ENCODE measurements around the gene PPP2R2C. TPM values are rescaled to one million over a fixed set of nuclear protein-coding genes. Genes with fewer than 3 reads are reported as not detected.

The PPP2R2C gene
- polyA plus RNA-seq, 1 of the 3 experiments (the other 2 are of a cell fraction) = 0.21 TPM

DNA sequence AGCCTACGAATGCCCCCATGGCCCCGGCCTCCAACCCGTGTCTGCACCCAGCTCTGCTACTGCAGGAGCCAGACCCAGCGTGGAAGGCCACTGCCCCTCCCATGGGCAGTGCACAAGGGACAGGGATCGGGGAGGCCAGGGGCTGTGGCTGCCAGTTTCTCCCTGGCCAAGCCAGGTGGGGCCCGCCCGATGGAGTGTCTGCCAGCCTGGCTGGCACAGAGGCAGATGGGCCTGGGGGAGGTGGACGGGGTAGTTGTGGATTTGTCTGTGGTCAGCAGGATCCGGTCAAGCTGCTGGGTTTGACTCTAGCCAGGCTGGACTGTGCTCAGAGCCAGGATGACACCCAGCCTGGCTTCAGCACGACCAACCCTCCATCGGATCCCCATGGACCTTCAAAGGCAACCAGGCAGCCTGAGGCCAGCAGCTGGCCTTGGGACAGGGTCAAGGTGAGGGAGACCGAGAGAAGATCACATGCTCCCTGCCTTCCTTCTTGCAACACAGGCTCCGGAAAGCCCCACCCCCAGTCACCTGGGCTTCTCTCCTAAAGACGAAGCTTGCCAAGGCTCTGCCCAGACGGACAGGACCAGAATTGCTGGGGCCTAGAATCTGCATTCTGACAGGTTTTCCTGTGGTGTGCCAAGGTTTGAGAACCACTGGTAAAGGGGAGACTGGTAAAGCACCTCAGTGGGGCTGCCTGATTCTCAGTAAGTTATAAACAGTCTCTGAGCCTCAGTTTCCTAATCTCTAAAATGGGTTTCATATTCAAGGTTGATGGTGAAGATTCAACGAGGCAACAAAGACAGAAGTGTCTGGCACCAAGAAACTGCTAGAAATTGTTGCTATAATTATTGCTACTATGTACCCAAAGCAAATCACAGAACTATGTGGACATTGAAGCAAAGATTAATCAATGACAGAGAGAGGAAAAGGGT is 78.6 kb downstream of the PPP2R2C start:
- ChIA-PET POLR2A (no interaction called here), CTCF (interaction anchor here (0.9 to 2.0 kb wide), 2 partner anchors 67 to 154 kb away, joined by 3 to 4 read pairs; no protein-coding TSS in a partner anchor)
- H4K20me1 ChIP-seq (ENCODE audit: insufficient read depth) = no peaks in the 10 kb centered on the region
- DNase-seq = no peak
- H3K4me2 ChIP-seq = no peak overlapping the region
- no peaks in the 10 kb centered on the region for H3K79me2 ChIP-seq (ENCODE audit: insufficient read depth)
- H3K27ac ChIP-seq (ENCODE audit: low read depth in 2 of 2, low read length in 1 of 2) = no peak overlapping the region
- no peaks in the 10 kb centered on the region for H3K36me3 ChIP-seq (replicated peaks in 1 of 2; ENCODE audit: control insufficient read depth in 1 of 2, insufficient read depth in 2 of 2, low read length in 1 of 2)
- TF ChIP-seq MEF2A (IDR thresholded peaks at IDR 0.05; ENCODE audit: borderline replicate concordance, low read depth) (no peak), RFX5 (IDR thresholded peaks at IDR 0.05; ENCODE audit: low read length) (no peak), CTCF (IDR thresholded peaks at IDR 0.05) (no peak), JUND (IDR thresholded peaks at IDR 0.05) (no peak), FOSL2 (IDR thresholded peaks at IDR 0.05; ENCODE audit: borderline replicate concordance, low read depth) (no peak), GABPA (IDR thresholded peaks at IDR 0.05; ENCODE audit: low read depth) (no peak), ELF1 (IDR thresholded peaks at IDR 0.05) (no peak), RCOR1 (IDR thresholded peaks at IDR 0.05; ENCODE audit: low read length) (no peak), RXRA (IDR thresholded peaks at IDR 0.05; ENCODE audit: borderline replicate concordance, low read depth) (no peak), YY1 (IDR thresholded peaks at IDR 0.05; ENCODE audit: low read depth) (no peak), NRF1 (IDR thresholded peaks at IDR 0.05; ENCODE audit: low read depth, low read length) (no peak), TEAD4 (IDR thresholded peaks at IDR 0.05; ENCODE audit: borderline replicate concordance, insufficient read depth) (no peak), SMC3 (IDR thresholded peaks at IDR 0.05; ENCODE audit: low read depth, low read length) (no peak)
- TF ChIP-seq, protein P1, sequence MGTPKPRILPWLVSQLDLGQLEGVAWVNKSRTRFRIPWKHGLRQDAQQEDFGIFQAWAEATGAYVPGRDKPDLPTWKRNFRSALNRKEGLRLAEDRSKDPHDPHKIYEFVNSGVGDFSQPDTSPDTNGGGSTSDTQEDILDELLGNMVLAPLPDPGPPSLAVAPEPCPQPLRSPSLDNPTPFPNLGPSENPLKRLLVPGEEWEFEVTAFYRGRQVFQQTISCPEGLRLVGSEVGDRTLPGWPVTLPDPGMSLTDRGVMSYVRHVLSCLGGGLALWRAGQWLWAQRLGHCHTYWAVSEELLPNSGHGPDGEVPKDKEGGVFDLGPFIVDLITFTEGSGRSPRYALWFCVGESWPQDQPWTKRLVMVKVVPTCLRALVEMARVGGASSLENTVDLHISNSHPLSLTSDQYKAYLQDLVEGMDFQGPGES (IDR thresholded peaks at IDR 0.05; ENCODE audit: low read depth, low read length) = no peak
- no peaks in the 10 kb centered on the region for H3K27me3 ChIP-seq (ENCODE audit: insufficient read depth)
- no peaks in the 10 kb centered on the region for H3K9me2 ChIP-seq
- WGBS (ENCODE audit: low lambda C conversion rate) = 61% methylated on average over 7 of the region's 16 CpGs
- H3K9me3 ChIP-seq = no peaks in the 10 kb centered on the region
- H3K9ac ChIP-seq = no peak overlapping the region
- H3F3A ChIP-seq (replicated peaks; ENCODE audit: insufficient read depth) = no peaks in the 10 kb centered on the region
- no peaks in the 10 kb centered on the region for H3K4me1 ChIP-seq (ENCODE audit: control insufficient read depth in 1 of 2, insufficient read depth in 2 of 2, low read depth in 1 of 2, low read length in 1 of 2)
- H3K4me3 ChIP-seq (ENCODE audit: low read depth in 2 of 2, low read length in 1 of 2) = no peak overlapping the region
- no peak overlapping the region for H2AFZ ChIP-seq (ENCODE audit: low read depth)

DNA sequence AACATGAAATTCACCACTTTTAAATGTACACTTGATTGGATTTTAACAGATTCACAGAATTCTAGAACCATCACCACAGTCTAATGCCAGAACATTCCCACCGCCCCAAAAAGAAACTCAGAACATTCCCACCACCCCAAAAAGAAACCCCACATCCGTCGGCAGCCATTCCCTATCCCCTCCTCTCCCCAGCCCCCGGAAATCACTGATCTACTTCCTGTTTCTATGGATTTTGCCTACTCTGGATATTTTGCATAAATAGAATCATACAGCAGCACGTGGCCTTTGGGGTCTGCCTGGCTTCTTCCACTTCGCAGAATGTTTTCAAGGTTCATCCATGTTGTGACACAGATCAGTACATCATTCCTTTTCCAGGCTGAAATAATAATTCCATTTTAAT is 79.3 kb downstream of the PPP2R2C start:
- Histone ChIP-seq H3K4me1 (ENCODE audit: control insufficient read depth in 1 of 2, insufficient read depth in 2 of 2, low read depth in 1 of 2, low read length in 1 of 2) (no peaks in the 10 kb centered on the region), H3K4me3 (ENCODE audit: low read depth in 2 of 2, low read length in 1 of 2) (no peak overlapping the region), H4K20me1 (ENCODE audit: insufficient read depth) (no peaks in the 10 kb centered on the region), H3K27me3 (ENCODE audit: insufficient read depth) (no peaks in the 10 kb centered on the region), H3F3A (replicated peaks; ENCODE audit: insufficient read depth) (no peaks in the 10 kb centered on the region), H3K9me3 (no peaks in the 10 kb centered on the region), H3K4me2 (no peak overlapping the region), H3K9me2 (no peaks in the 10 kb centered on the region), H3K79me2 (ENCODE audit: insufficient read depth) (no peaks in the 10 kb centered on the region), H2AFZ (ENCODE audit: low read depth) (no peak overlapping the region; the same call in 1 of the 2 replicates), H3K9ac (no peak overlapping the region), H3K36me3 (replicated peaks in 1 of 2; ENCODE audit: control insufficient read depth in 1 of 2, insufficient read depth in 2 of 2, low read length in 1 of 2) (no peaks in the 10 kb centered on the region), H3K27ac (ENCODE audit: low read depth in 2 of 2, low read length in 1 of 2) (no peak overlapping the region)
- DNase-seq = no peak
- ChIA-PET CTCF (interaction anchor here (0.9 kb wide), 1 partner anchor 155 kb away, joined by 3 read pairs; no protein-coding TSS in a partner anchor), POLR2A (no interaction called here)
- WGBS (ENCODE audit: low lambda C conversion rate) = 64% methylated on average over 6 of the region's 6 CpGs
- TF ChIP-seq FOXJ3 (CRISPR knock-in tag; IDR thresholded peaks at IDR 0.05) (no peak), TAF1 (IDR thresholded peaks at IDR 0.05; ENCODE audit: borderline replicate concordance, low read depth, low read length) (no peak), CTCF (IDR thresholded peaks at IDR 0.05) (no peak), SMC3 (IDR thresholded peaks at IDR 0.05; ENCODE audit: low read depth, low read length) (no peak), FOXM1 (IDR thresholded peaks at IDR 0.05; ENCODE audit: low read depth) (no peak), NRF1 (IDR thresholded peaks at IDR 0.05; ENCODE audit: low read depth, low read length) (no peak), EP300 (IDR thresholded peaks at IDR 0.05; ENCODE audit: borderline replicate concordance in 1 of 2, low read depth in 1 of 2, low read length in 1 of 2) (no peak), ELF1 (IDR thresholded peaks at IDR 0.05) (no peak), MEF2A (IDR thresholded peaks at IDR 0.05; ENCODE audit: borderline replicate concordance, low read depth) (no peak), RXRA (IDR thresholded peaks at IDR 0.05; ENCODE audit: borderline replicate concordance, low read depth) (no peak), EZH2phosphoT487 (IDR thresholded peaks at IDR 0.05; ENCODE audit: borderline replicate concordance, low read depth) (no peak), GABPA (IDR thresholded peaks at IDR 0.05; ENCODE audit: low read depth) (no peak), FOSL2 (IDR thresholded peaks at IDR 0.05; ENCODE audit: borderline replicate concordance, low read depth) (no peak)

Measured in SK-N-SH (cell line).